HG02763 (cell line): ENCODE results near the gene KIAA1328.
"Not testable (repeated sequence)": the region's sequence is repeated elsewhere in the genome, so short reads cannot be mapped to it uniquely, and the experiment has no call there.

Experiments
- ATAC-seq: cut with Tn5 transposase; IDR thresholded peaks from one replicate; pipeline ENCODE4 v1.9.1; 2021; ENCODE audit warnings: mild to moderate bottlenecking, moderate library complexity; ENCODE audit not compliant: unreplicated experiment

The KIAA1328 gene

GRCh38 chr18:37124516-37124915 lies 295.6 kb downstream of the KIAA1328 start:
- ATAC-seq, result no peak

- no peak for ATAC-seq
Measured at GRCh38 chr18:37135177-37135576, 306.2 kb downstream of the KIAA1328 start.

GRCh38 chr18:37138456-37138855 lies 309.5 kb downstream of the KIAA1328 start:
- no peak for ATAC-seq

- no peak for ATAC-seq
Measured at GRCh38 chr18:37139876-37140275, 310.9 kb downstream of the KIAA1328 start.

GRCh38 chr18:37144921-37145320 lies 316.0 kb downstream of the KIAA1328 start:
- ATAC-seq, result no peak

- ATAC-seq, result no peak
Measured at GRCh38 chr18:37156330-37156942, 327.5 kb downstream of the KIAA1328 start.

GRCh38 chr18:37160038-37160820 lies 331.3 kb downstream of the KIAA1328 start:
- ATAC-seq, result no peak

- no peak for ATAC-seq
Measured at GRCh38 chr18:37161491-37161890, 332.6 kb downstream of the KIAA1328 start.

- no peak for ATAC-seq
Measured at GRCh38 chr18:37162551-37162950, 333.6 kb downstream of the KIAA1328 start.

GRCh38 chr18:37163119-37163518 lies 334.2 kb downstream of the KIAA1328 start:
- ATAC-seq, result no peak

GRCh38 chr18:37166491-37166890 lies 337.6 kb downstream of the KIAA1328 start:
- ATAC-seq, result no peak

- not testable (repeated sequence) for ATAC-seq
Measured at GRCh38 chr18:37166966-37167365, 338.0 kb downstream of the KIAA1328 start.

- ATAC-seq, result no peak
Measured at GRCh38 chr18:37170984-37171383, 342.1 kb downstream of the KIAA1328 start.

GRCh38 chr18:37173384-37173783 lies 344.5 kb downstream of the KIAA1328 start:
- no peak for ATAC-seq

- ATAC-seq, result no peak
Measured at GRCh38 chr18:37175727-37176620, 347.0 kb downstream of the KIAA1328 start.

- ATAC-seq, result no peak
Measured at GRCh38 chr18:37176621-37176934, 347.7 kb downstream of the KIAA1328 start.

GRCh38 chr18:37179384-37179783 lies 350.5 kb downstream of the KIAA1328 start:
- no peak for ATAC-seq

- ATAC-seq, result no peak
Measured at GRCh38 chr18:37180086-37180485, 351.2 kb downstream of the KIAA1328 start.

- no peak for ATAC-seq
Measured at GRCh38 chr18:37182340-37183135, 353.6 kb downstream of the KIAA1328 start.

- no peak for ATAC-seq
Measured at GRCh38 chr18:37184209-37184868, 355.4 kb downstream of the KIAA1328 start.
